Urothelium cell line (cell line): Measurements from ENCODE around the gene VIL1.

Experiments
- DNase-seq: peaks from one replicate; pipeline ENCODE4 v3.0.0; 2011; ENCODE audit warnings: low spot score, mixed read lengths
- FAIRE-seq: peaks from 2 replicates; lab custom pipeline; 2011; peaks lifted over from hg19 to GRCh38; lab: Jason Lieb, UNC

Gene VIL1

DNA sequence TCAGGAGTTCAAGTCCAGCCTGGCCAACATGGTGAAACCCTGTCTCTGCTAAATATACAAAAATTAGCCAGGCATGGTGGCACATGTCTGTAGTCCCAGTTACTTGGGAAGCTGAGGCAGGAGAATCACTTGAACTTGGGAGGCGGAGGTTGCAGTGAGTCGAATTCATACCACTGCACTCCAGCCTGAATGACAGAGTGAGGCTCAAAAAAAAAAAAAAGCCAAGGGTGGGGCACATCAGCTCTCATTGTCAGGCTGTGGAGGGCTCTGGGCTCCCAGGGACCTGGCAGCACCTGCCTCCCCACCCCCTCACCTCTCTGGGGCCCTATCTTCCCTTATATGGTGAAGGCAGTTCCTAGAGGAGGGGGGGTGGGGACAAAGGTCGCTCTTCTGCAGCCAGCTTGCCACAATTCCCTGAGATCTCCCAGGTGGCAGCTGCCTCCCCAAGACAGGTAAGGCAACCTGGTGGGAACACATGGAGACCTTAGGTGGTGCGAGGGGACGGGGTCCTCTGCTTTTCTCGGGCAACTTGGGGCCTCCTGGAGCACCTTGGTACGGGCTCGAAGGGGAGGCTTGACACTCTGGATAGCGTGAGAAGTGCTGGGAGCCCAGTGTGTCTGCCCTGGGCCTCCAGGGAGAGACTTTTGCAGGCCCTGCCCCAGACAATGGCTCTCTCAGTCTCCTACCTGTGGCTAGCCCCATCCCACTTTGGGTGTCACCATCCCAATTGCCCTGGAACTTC is at the start of gene VIL1:
VIL1 (plus strand) TSS at position 407 of the 742 bp plus-strand sequence. CDS start 4,656 bp downstream, outside the sequence.
- no peak for DNase-seq
- FAIRE-seq, result no peak

DNA sequence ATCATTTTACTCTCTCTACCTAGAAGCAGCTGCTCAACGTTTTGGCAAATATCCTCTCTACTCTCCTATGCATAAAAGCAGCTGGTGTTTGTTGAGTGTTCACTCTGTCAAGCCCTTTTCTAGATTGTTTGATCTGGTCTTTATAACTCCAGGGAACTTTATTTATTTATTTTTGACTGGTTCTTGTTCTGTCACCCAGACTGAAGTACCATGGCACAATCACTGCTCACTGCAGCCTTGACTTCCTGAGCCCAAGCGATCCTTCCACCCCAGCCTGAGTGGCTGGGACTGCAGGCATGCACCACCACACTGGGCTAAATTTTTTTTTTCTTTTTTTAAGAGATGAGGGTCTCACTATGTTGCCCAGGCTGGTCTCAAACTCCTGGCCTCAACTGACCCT is 49.6 kb upstream of the VIL1 start:
- DNase-seq (no peak), FAIRE-seq (no peak)

DNA sequence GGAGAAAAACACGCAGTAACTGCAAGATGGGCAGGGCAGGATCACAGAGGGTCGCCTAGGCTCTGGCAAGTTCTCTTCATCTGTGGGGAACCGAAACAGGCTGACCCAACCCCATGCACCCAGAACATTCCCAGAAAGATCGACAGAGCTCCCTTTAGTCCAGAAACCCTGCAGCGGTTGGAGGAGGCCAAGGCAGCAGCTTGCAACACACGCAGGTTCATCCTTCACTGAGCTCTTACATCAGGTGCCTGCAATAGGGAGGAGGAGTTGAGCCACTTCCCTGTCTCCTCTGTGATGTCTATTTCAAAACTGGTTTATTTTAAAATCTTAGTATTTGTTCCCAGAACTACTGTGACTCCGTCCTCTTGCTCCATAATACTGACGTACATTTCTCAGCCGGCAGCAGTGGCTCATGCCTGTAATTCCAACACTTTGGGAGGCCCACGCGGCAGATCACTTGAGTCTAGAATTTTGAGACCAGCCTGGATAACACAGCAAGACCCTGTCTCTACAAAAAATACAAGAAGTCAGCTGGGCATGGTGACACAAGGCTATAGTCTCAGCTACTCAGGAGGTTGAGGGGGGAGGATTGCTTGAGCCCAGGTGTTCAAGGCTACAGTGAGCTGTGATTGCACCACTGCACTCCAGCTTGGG is 48.4 kb upstream of the VIL1 start:
- FAIRE-seq, result no peak
- DNase-seq, result no peak

DNA sequence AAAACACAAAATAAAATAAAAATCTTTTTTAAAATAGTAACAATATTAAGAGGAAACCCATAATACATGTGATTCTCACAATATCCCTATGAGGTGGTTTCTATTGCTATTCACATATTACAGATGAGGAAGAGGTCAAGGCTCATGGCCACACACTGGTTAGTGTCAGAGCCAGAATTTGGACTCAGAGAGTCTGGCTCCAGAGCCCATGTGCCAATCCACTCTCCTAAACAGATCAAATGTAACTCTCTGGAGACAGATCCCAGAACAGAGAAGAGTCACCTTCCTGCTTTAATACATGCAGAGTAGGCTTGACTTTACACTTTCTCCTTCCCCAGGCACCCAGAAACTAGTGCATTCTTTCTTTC is 47.0 kb upstream of the VIL1 start:
- FAIRE-seq, result no peak
- no peak for DNase-seq

DNA sequence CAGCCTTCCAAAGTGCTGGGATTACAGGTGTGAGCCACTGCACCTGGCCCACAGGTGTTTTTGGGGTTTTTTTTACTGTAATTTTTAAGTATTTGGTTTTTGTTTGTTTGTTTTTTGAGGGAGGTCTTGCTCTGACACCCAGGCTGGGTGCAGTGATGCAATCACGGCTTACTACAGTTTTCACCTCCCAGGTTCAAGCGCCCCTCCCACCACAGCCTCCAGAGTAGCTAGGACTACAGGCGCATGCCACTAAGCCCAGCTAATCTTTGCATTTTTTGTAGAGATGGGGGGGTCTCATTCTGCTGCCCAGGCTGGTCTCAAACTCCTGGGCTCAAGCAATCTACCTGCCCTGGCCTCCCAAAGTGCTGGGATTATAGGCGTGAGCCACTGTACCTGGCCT is 44.1 kb upstream of the VIL1 start:
- no peak for FAIRE-seq
- no peak for DNase-seq

DNA sequence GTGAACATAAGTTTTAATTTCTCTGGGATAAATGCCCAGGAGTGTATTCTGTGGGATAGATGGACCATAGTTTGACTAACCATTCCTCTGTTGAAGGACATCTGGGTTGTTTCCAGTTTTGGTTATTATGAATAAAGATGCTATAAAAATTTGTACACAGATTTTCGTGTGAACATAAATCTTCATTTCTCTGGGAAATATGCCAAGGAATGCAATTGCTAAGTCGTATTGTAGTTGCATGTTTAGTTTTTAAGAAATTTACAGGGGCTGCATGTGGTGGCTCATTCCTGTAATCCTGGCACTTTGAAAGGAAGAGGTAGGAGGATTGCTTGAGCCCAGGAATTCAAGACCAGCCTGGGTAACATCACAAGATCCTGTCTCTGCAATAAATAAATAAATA is 43.7 kb upstream of the VIL1 start:
- FAIRE-seq, result no peak
- DNase-seq, result no peak

DNA sequence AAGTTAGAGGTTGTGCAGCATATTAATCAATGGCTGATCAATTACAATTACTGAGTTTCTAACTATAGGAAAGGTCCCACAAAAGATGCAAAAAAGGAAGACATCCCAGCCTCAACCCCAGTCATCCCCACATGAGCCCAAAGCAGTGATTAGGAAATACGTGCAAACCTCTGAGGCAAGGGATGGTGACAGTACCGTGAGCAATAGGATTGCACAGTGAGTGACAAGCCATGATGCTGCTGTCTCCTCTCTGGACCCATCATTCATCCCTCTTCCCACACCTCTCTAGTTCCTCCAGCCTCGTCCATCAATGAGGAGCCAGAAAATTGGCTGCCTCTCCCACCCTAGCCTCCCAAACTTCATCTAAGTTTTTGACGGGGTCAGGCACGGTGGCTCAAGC is 40.9 kb upstream of the VIL1 start:
- no peak for DNase-seq
- FAIRE-seq, result no peak

DNA sequence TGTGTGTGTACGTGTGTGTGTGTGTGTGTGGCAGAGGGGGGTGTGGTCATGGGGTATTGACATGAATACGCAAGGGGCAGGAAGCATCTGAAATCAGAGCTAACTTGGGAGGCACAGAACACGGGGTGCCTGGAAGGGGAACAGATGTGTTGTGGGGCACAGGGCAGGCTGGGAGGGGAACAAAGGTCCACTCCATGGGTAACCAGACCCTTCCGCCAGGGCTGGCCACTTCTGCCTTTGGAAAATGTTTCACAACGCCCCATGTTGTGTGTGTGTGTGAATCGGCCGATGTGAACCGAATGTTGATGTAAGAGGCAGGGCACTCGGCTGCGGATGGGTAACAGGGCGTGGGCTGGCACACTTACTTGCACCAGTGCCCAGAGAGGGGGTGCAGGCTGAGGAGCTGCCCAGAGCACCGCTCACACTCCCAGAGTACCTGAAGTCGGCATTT is 37.0 kb upstream of the VIL1 start, which contains the start of gene SLC11A1:
SLC11A1 (plus strand) TSS at position 358 of the 451 bp plus-strand sequence. CDS start 96 bp downstream, outside the sequence.
- DNase-seq (no peak), FAIRE-seq (no peak)

DNA sequence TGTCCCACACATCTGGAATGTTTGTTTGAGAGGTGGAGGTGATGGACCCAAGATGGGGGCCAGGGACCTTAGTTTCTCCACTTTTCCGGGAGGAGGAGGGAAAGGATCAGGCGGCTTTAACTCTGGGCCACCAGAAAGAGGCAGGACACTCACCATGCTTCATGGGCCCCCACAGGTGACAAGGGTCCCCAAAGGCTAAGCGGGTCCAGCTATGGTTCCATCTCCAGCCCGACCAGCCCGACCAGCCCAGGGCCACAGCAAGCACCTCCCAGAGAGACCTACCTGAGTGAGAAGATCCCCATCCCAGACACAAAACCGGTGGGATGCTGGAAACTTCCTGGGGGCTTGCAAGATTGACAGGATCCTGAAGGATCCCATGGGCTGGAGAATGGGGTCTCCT is 36.1 kb upstream of the VIL1 start:
- DNase-seq (no peak), FAIRE-seq (no peak)

DNA sequence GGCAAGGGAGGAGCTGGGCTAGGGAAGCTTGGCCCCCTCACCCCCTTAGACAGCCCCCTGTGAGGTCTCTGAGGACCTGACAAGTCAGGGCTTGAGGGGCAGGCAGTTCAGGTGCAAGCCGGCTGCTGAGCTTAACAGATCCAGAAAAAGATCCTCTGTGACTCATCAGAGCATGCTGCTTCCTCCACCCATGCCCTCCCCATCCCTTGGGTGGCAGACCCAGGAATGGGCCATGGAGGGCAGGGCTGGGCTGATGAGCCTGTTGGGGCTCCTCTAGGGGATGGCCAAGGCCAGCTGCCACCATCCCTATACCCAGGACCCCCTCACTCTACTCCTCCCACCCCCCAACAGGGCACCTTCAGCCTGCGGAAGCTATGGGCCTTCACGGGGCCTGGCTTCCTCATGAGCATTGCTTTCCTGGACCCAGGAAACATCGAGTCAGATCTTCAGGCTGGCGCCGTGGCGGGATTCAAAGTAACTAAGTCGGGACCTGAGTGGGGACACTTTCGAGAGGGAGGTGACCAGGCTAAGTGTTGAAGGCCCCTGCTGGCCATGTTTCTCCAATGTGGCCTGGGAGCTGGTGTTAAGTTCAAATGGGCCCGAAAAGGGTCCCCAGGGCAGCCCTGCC is 34.9 kb upstream of the VIL1 start:
- peak; percentile 54 for DNase-seq
- no peak for FAIRE-seq

DNA sequence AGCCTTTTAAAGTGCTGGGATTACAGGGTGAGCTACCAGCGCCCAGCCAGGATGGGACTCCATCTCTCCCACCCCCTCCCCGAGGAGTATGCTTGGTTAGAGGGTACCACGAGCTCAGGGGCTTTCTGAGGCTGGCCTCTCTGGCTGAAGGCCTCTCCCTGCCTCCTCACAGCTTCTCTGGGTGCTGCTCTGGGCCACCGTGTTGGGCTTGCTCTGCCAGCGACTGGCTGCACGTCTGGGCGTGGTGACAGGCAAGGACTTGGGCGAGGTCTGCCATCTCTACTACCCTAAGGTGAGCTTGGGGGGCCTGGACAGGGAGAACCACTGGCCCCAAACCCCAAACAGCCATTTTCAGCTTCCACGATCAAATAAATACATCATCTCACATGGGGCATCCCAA is 33.9 kb upstream of the VIL1 start:
- FAIRE-seq, result no peak
- DNase-seq, result no peak

DNA sequence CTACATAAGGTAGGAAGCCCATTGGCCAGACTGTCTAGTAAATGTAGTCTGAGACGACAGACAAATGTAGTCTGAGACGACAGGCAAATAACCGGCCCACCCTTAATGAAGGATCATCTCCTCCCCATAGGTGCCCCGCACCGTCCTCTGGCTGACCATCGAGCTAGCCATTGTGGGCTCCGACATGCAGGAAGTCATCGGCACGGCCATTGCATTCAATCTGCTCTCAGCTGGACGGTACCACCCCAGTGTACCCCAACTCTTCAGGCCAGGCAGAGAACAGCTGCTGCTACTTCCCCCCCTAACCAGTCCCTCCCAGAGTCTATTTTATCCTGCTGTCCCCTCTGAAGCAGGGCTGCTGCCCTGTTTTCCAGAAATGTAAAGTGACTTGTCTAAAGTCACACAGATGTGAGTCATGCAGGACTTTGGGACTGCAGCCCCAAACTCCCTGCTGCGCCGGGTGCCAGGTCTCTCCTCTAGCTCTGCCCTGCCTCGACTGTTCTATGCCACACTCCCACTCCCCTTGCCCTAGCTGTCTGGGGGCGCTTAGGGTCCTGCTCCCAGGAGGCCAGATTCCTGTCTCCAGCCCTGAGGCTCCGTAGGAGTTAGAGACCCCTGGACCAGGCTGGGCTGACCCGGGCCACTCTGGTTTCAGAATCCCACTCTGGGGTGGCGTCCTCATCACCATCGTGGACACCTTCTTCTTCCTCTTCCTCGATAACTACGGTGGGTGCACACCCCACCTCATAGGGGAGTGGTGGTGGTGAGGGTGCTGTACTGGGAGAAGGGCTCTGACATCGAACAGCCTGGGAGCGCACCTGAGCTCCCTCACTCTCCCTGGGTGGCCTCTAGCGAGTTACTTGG is 32.2 kb upstream of the VIL1 start:
- DNase-seq (no peak), FAIRE-seq (no peak)

DNA sequence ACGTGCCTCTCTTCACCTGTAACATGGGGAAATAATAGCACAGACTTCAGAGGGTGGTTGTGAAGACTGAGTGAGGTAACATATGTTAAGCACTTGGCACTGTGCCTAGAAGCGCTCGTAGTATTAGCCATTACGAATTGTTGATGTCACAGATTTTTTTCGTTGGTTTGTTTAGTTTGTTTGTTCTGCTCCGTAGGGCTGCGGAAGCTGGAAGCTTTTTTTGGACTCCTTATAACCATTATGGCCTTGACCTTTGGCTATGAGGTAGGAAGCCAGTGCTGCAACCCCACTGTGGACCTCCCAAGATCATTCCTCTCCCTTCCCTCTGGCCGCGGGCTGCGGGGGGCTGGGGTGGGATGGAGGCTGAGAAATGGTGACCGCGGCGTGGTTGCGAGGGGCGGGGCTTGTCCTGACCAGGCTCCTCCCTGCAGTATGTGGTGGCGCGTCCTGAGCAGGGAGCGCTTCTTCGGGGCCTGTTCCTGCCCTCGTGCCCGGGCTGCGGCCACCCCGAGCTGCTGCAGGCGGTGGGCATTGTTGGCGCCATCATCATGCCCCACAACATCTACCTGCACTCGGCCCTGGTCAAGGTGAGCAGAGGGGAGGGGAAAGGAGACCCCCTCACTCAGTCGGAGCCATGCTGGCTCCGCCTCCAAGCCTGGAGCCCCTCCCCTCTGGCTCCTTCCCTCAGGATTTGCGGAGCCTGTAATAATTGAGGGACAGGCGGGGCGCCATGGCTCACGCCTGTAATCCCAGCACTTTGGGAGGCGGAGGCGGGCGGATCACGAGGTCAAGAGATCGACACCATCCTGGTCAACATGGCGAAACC is 31.3 kb upstream of the VIL1 start:
- no peak for DNase-seq
- FAIRE-seq, result no peak

DNA sequence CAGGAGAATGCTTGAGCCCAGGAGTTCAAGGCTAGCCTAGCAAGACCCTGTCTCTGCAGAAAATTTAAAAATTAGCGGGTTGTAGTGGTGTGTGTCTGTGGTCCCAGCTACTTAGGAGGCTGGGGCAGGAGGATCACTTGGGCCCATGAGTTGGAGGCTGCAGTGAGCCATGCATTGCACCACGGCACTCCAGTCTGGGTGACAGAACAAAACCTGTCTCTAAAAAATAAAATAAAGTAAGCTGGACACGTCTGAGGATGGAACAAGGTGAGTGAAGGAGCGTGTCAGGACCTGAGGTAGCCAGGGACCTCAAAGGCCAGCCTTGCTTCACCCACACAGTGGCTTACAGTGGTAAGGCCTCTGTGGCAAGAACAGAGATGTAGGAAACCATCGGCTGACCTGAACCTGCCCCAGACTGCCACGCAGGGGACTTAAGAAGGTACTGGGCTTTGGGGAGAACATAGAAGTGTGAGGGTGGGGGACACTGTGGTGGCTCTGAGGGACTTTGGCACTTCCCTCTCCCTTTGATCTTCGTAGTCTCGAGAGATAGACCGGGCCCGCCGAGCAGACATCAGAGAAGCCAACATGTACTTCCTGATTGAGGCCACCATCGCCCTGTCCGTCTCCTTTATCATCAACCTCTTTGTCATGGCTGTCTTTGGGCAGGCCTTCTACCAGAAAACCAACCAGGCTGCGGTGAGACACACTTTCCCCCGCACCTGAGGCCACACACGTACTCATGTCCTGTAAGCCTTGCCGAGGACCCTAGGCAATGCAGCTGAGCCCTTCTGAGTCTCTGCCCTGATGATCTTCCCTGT is 29.4 kb upstream of the VIL1 start:
- no peak for FAIRE-seq

DNA sequence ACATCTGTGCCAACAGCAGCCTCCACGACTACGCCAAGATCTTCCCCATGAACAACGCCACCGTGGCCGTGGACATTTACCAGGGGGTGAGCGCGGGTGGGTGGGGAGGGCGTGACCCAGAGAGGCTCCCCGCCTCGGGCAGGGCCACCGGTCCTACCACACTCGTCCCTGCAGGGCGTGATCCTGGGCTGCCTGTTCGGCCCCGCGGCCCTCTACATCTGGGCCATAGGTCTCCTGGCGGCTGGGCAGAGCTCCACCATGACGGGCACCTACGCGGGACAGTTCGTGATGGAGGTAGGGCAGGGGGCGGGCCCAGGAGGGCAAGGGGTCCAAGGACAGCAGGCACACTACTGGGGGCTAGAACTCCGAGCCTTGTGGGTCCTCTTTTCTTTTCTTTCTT is 27.7 kb upstream of the VIL1 start:
- FAIRE-seq (no peak), DNase-seq (no peak)

More for the DNA sequence above, 29.4 kb upstream of the VIL1 start:
- no peak for DNase-seq

DNA sequence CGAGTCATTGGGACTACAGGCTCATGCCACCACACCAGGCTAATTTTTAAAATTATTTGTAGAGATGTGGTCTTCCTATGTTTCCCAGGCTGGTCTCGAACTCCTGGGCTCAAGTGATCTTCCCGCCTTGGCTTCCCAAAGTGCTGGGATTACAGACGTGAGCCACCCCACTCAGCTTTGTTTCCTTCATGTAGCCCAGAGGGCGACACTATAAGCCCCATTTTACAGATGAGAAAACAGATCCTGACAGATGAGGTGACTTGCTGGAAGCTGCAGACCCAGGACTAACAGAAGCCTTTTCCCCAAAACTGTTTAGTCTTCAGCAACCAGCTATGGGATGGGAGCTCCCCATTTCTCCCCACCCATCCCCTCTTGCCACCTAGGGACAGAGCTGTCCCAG is 26.5 kb upstream of the VIL1 start:
- DNase-seq, result no peak
- no peak for FAIRE-seq

DNA sequence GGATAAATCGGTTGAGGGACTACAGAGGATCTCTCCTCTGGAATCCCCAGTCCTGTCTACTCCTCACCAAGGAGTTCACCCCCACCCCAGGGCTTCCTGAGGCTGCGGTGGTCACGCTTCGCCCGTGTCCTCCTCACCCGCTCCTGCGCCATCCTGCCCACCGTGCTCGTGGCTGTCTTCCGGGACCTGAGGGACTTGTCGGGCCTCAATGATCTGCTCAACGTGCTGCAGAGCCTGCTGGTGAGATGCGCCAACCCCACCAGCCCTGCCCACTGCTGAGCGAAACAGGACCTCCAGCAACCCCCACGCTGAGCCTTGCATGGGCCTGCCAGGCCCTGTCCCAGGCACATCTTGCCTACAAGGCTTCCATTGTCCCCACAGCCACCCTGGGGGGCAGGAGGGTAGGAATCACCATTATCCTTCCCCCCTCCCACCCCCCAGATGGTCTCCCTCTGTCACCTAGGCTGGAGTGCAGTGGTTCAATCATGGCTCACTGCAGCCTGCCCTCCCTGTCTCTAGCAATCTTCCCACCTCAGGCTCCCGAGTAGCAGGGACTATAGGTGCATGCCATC is 25.9 kb upstream of the VIL1 start:
- DNase-seq (no peak), FAIRE-seq (no peak)

DNA sequence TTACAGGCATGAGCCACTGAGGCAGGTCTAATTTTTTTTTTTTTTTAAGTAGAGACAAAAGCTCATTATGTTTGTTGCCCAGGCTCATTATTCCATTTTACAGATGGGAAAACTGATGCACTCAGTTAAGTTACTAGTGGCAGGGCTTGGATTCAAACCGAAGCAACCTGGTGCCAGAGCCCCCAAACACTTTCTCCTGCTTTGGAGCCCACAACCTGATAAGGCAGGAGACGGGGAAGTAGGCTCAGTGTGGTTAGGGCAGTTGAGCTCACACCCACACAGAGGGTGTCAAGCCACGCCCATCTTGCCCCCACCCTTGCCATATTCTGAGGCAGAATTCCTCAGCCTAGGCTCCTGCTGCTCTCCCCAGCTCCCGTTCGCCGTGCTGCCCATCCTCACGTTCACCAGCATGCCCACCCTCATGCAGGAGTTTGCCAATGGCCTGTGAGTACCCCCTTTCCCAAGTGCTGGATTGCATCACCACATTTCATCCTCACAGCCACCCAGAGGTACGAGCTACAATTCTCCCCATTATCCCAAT is 25.1 kb upstream of the VIL1 start:
- DNase-seq (no peak), FAIRE-seq (no peak)
